ENCODE measurements around the gene HOOK2. TPM values are rescaled to one million over a fixed set of nuclear protein-coding genes. Genes with fewer than 3 reads are reported as not detected.
A peak's percentile ranks its signal among the peaks of the same experiment; 100 is the strongest.

Gene HOOK2
- total and polyA plus RNA-seq, 2 of the 13 experiments (the other 11 are each of a cell fraction or from before 2014, with no cell fraction given): 9.2 to 12.9 TPM

GRCh38 chr19:12796146-12797071, 21.1 kb upstream of the HOOK2 start (continued):
- TF ChIP-seq PRDM10 (CRISPR knock-in tag; IDR thresholded peaks at IDR 0.05; ENCODE audit: low read depth) (peak; percentile 75; the same call in 1 of the 2 replicates), LCORL (IDR thresholded peaks at IDR 0.05) (no peak), LCORL (CRISPR knock-in tag; IDR thresholded peaks at IDR 0.05) (peak; percentile 70; the same call in 1 of the 2 replicates), USF2 (IDR thresholded peaks at IDR 0.05; ENCODE audit: low read depth, low read length) (no peak), USF2 (CRISPR knock-in tag; IDR thresholded peaks at IDR 0.05; ENCODE audit: borderline replicate concordance) (peak; percentile 23; the same call in 1 of the 2 replicates), SMC3 (IDR thresholded peaks at IDR 0.05; ENCODE audit: low read length) (peak; percentile 99), ZNF468 (CRISPR knock-in tag; IDR thresholded peaks at IDR 0.05) (no peak), GABPA (IDR thresholded peaks at IDR 0.05; ENCODE audit: low read depth, low read length) (no peak), GABPA (CRISPR knock-in tag; IDR thresholded peaks at IDR 0.05; ENCODE audit: low read depth) (peak; percentile 18; the same call in 1 of the 2 replicates), ATF2 (CRISPR knock-in tag; IDR thresholded peaks at IDR 0.05) (peak; percentile 48; the same call in 1 of the 2 replicates), XRCC5 (optimal IDR thresholded peaks at IDR 0.05; ENCODE audit: low read length) (peak; percentile 40), CEBPG (CRISPR knock-in tag; IDR thresholded peaks at IDR 0.05) (peak; percentile 52), BCLAF1 (IDR thresholded peaks at IDR 0.05) (no peak), RARA (CRISPR knock-in tag; IDR thresholded peaks at IDR 0.05) (peak; percentile 12; the same call in 1 of the 2 replicates), POLR2G (IDR thresholded peaks at IDR 0.05; ENCODE audit: low read depth, low read length) (peak; percentile 54; the same call in 1 of the 2 replicates), ZNF546 (CRISPR knock-in tag; conservative IDR thresholded peaks at IDR 0.05) (no peak), MED1 (CRISPR knock-in tag; IDR thresholded peaks at IDR 0.05) (no peak; the same call in 1 of the 2 replicates), ZNF350 (CRISPR knock-in tag; IDR thresholded peaks at IDR 0.05; ENCODE audit: borderline replicate concordance, low read depth) (peak; percentile 49; the same call in 1 of the 2 replicates)

Measured in HepG2 (cell line).